Stimulated activated CD4-positive, alpha-beta T cell treated with anti-CD3 and anti-CD28 coated beads, Interleukin-15, amount 100 ng/mL, for 1 hour (primary cell): ENCODE measurements around the gene RAC2.

Source experiments
- DNase-seq, 2 donors: peaks; one replicate each; pipeline ENCODE4 v3.0.0-alpha.2; 2020; ENCODE audit warnings: low read depth in 1 of 2, low spot score in 1 of 2

RAC2 gene

GRCh38 chr22:37275622-37276021 lies 31.6 kb upstream of the RAC2 start:
- no peak for DNase-seq

GRCh38 chr22:37275134-37275533 lies 31.1 kb upstream of the RAC2 start:
- no peak for DNase-seq

GRCh38 chr22:37274380-37274862 lies 30.4 kb upstream of the RAC2 start:
- DNase-seq: no peak

- no peak for DNase-seq
Measured at GRCh38 chr22:37273846-37274225, 29.8 kb upstream of the RAC2 start.

GRCh38 chr22:37273126-37273845 lies 29.2 kb upstream of the RAC2 start:
- DNase-seq: no peak

GRCh38 chr22:37270928-37271650 lies 27.0 kb upstream of the RAC2 start:
- DNase-seq: no peak

- DNase-seq: no peak
Measured at GRCh38 chr22:37269936-37270678, 26.0 kb upstream of the RAC2 start.

GRCh38 chr22:37267661-37268413 lies 23.8 kb upstream of the RAC2 start:
- DNase-seq: no peak

- peak; percentile 51 to 68 for DNase-seq
Measured at GRCh38 chr22:37267135-37267587, 23.1 kb upstream of the RAC2 start.

GRCh38 chr22:37266581-37267134 lies 22.6 kb upstream of the RAC2 start:
- DNase-seq: no peak

GRCh38 chr22:37263966-37264887 lies 20.2 kb upstream of the RAC2 start:
- no peak for DNase-seq

- no peak for DNase-seq
Measured at GRCh38 chr22:37262346-37262745, 18.3 kb upstream of the RAC2 start.

- peak in 1 of 2 donors; percentile 36 for DNase-seq
Measured at GRCh38 chr22:37260901-37261336, 16.9 kb upstream of the RAC2 start.

- no peak for DNase-seq
Measured at GRCh38 chr22:37260155-37260795, 16.2 kb upstream of the RAC2 start.

- no peak for DNase-seq
Measured at GRCh38 chr22:37259540-37260029, 15.5 kb upstream of the RAC2 start.

- DNase-seq: no peak
Measured at GRCh38 chr22:37258753-37259401, 14.8 kb upstream of the RAC2 start.

GRCh38 chr22:37258005-37258752 lies 14.1 kb upstream of the RAC2 start:
- DNase-seq: no peak
